Midbrain (tissue), 1 donor: ENCODE results near the gene GRIN1.

Experiments
- DNase-seq: peaks from one replicate; lab custom pipeline; 2025; lab: John Stamatoyannopoulos, UW

The GRIN1 gene

GRCh38 chr9:137148242-137148641 lies 9.3 kb downstream of the GRIN1 start:
- DNase-seq, result no peak

DNA sequence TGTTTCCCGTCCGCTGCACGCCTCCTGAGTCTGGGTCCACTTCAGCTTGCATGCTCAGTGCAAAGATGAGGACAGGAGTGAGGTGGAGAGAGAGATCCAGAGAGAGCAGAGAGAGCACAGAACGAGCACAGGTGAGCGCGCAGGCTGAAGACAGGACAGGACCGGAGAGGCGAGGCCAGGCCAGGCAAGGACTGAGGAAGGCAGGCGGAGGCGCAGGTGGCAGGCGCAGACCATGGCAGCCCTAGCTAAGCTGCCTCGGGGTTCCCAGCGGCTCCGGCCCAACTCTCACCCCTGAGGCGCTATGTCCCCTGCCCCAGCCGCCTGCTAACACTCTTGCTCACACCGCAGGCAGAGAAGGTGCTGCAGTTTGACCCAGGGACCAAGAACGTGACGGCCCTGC lies 9.7 kb downstream of the GRIN1 start:
- no peak for DNase-seq

- DNase-seq, result no peak
Observed at GRCh38 chr9:137149363-137149762, 10.4 kb downstream of the GRIN1 start.

DNA sequence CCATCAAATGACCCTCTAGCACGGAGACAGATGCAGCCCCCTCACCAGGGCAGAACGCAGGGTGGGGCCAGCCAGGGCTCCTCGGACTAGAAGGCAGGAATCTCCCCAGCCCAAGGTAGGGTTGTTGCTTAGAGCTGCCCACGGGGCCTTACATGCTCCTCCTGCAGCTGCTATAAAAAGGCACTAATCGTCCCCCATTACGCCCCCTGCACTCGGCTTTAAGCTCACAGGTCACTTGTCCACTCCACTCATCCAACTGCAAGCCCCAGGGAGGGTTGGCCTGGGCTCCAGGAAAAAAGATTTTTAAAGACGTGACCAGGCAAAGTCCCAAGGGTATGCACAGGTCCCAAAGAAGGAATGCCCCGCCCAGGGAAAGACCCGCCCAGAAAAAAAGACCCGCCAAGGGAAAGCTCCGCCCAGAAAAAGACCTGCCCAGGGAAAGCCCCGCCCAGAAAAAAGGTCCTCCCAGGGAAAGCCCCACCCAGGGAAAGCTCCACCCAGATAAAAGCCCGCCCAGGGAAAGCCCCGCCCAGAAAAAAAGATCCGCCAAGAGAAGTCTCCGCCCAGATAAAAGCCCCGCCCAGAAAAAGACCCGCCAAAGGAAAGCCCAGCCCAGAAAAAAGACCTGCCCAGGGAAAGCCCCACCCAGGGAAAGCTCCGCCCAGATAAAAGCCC lies 11.1 kb downstream of the GRIN1 start:
- no peak for DNase-seq

- no peak for DNase-seq
Observed at GRCh38 chr9:137150617-137151457, 11.9 kb downstream of the GRIN1 start.

DNA sequence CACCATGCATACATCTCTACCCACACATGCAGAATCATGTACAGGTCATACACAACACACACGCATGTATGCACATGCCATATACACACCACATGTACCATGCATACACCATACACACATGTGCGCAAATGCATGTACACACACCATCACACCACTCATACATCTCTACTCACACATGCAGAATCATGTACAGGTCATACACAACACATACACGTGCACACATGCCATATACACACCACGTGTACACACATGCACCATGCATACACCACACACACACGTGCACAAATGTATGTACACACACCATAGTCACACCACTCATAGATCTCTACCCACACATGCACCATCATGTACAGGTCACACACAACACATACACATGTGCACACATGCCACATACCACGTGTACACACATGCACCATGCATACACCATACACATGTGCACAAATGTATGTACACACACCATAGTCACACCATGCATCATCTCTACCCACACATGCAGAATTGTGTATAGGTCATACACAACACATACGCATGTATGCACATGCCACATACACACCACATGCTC lies 14.0 kb downstream of the GRIN1 start:
- no peak for DNase-seq

GRCh38 chr9:137156567-137157375 lies 17.8 kb downstream of the GRIN1 start:
- DNase-seq, result no peak

DNA sequence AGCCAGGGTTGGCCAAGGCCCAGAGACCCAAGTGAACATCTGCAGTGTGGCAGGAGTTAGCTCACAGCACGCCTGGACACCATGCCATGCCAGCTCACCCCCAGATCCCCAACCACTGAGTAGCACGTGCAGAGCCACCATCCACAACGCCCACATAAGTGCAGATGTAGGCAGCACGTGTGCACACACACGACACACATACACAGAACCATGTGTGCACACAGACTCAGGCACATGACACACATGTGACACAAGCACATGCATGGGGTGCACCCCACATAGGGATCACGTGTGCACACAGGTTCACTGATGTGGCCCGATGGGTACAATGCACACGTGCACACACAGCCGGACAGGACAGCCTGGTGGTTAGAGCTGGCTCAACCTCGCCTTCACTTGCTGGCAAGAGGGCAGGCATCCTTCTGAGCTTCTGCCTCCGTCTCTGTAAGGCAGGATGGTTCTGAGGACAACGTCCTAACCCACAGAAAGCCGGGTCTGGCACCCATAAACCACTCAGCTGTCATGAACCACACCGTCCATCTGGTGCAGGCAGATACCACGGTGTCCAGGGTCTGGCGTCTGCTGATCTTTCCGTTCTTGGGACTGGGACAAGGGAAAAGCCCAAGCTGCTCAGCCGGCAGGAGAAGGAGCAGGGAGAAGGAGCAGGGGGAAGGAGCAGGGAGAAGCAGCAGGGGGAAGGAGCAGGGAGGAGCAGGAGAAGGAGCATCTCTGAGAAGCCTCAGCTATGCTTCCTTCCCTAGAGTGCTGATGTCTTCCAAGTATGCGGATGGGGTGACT lies 18.9 kb downstream of the GRIN1 start:
- DNase-seq, result no peak

DNA sequence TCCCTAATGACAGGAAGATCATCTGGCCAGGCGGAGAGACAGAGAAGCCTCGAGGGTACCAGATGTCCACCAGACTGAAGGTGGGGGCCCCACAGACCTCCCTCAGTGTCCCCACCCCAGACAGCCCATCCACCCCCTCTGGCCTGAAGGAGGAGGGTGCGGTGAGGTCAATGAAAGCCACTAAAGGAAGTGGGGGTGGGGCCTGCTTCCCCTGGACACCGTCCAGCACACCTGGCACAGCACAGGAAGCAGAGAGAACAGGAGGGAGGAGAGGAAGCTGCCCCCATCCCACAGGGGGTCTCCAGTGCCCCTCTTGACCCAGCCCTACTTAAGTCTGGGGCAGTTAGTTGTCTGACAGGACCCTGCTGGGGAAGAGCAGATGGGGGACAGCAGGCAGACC lies 19.7 kb downstream of the GRIN1 start:
- DNase-seq, result no peak

DNA sequence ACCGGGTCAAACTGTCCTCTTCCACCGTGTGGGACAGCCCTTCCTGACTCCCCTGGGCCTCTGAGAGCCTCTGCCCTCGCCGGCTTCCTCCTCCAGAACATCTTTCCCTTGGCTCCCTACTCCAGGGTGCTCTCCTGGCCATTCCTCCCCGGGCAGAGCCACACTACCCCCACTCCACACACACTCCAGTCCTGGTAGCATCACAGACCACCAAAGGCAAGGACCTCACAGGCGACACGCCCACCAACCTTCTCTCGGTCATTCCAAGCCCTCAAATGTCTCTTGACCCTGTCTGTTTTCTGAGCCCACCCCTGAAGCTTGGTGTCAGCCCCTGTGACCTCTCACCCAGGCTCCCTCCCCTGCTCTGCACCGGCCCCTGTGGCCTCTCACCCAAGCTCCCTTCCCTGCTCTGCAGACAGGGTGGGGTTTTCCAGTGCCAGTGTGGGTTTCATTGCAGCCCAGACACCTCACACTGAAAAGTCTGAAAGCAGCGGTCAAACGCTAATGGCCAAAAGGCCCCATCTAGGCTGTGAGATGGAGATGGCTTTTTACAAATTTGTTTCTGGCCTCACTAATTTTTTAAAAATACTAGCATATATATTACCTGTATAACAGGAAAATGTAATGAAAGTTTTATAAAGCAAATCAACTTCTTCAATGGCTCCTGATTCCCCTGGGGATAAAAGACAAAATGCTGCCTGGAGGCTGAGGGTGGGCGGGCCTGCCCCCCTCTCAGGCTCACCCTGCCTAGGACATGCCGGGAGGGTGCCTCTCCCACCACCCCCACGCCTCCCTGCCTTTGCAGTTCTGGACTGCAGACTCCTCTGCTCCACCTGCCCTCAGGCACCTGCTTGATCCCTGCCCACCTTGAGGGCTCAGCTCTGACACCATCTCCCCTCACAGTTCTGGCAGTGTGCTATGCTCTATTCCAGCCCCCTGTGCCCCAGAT lies 20.4 kb downstream of the GRIN1 start:
- DNase-seq, result no peak

- no peak for DNase-seq
Observed at GRCh38 chr9:137160054-137160425, 21.1 kb downstream of the GRIN1 start.

GRCh38 chr9:137160716-137161557 lies 22.0 kb downstream of the GRIN1 start:
- no peak for DNase-seq

DNA sequence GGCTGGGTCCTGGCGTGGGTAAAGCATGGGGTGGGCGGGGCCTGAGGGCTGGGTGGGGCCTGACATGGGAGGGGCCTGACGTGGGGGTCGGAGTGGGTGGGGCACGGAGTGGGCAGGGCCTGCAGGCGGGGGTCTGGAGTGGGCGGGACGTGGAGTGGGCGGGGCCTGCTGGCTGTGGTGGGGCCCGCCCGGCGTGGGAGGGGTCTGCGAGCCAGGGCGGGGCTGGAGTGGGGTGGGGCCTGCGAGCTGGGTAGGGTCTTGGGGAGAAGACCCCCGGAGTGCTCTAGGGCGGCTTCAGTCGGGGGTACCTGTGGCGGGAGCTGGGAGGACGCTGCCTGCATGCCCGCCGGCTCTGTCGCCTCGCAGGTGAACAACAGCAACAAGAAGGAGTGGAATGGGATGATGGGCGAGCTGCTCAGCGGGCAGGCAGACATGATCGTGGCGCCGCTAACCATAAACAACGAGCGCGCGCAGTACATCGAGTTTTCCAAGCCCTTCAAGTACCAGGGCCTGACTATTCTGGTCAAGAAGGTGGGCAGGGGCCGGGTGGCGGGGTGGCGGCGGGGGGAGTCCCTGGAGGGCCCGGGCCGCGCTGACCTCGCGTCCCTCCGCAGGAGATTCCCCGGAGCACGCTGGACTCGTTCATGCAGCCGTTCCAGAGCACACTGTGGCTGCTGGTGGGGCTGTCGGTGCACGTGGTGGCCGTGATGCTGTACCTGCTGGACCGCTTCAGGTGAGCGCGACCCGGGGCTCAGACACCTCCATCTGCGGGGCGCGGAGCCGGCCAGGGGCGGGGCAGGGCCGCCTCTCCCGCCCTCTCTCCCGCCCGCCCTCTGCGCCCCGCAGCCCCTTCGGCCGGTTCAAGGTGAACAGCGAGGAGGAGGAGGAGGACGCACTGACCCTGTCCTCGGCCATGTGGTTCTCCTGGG lies 22.9 kb downstream of the GRIN1 start:
- DNase-seq, result no peak

DNA sequence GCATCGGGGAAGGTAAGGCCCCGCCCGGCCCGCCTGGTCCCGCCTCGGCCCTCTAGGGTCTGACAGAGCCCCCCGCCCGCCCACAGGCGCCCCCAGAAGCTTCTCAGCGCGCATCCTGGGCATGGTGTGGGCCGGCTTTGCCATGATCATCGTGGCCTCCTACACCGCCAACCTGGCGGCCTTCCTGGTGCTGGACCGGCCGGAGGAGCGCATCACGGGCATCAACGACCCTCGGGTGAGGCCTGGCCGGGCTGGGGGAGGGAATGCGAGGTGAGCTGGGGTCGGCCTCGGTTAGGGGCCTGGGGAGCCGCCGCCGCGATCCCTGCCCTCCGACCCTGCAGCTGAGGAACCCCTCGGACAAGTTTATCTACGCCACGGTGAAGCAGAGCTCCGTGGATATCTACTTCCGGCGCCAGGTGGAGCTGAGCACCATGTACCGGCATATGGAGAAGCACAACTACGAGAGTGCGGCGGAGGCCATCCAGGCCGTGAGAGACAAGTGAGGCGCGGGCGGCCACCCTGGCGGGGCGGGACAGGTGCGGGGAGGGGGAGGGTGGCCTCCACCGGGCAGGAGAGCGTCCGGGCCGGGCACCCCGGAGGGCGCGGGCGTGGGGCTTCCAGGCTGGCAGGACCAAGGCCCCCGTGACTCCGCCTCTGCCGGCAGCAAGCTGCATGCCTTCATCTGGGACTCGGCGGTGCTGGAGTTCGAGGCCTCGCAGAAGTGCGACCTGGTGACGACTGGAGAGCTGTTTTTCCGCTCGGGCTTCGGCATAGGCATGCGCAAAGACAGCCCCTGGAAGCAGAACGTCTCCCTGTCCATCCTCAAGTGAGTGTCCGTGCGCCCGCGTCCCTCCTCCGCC lies 23.8 kb downstream of the GRIN1 start:
- DNase-seq, result no peak

GRCh38 chr9:137163365-137163715 lies 24.4 kb downstream of the GRIN1 start:
- DNase-seq, result no peak

- DNase-seq, result no peak
Observed at GRCh38 chr9:137163805-137164204, 24.9 kb downstream of the GRIN1 start.
